GM19467 (cell line): Measurements from ENCODE around the gene NAALADL2.
"Not testable (repeated sequence)": the region's sequence is repeated elsewhere in the genome, so short reads cannot be mapped to it uniquely, and the experiment has no call there.

Experiments
- ATAC-seq: cut with Tn5 transposase; IDR thresholded peaks from one replicate; pipeline ENCODE4 v1.9.1; 2021; ENCODE audit warnings: mild to moderate bottlenecking, moderate library complexity; ENCODE audit not compliant: unreplicated experiment

The NAALADL2 gene

GRCh38 chr3:175716446-175716845 is 857.3 kb downstream of the NAALADL2 start:
- ATAC-seq = no peak

GRCh38 chr3:175726228-175726627 is 867.1 kb downstream of the NAALADL2 start:
- no peak for ATAC-seq

- ATAC-seq = no peak
Observed at GRCh38 chr3:175728566-175728965, 869.4 kb downstream of the NAALADL2 start.

GRCh38 chr3:175729466-175729865 is 870.3 kb downstream of the NAALADL2 start:
- no peak for ATAC-seq

GRCh38 chr3:175731543-175731942 is 872.4 kb downstream of the NAALADL2 start:
- ATAC-seq = no peak

GRCh38 chr3:175732017-175732416 is 872.9 kb downstream of the NAALADL2 start:
- ATAC-seq = no peak

- no peak for ATAC-seq
Observed at GRCh38 chr3:175735866-175736265, 876.7 kb downstream of the NAALADL2 start.

- no peak for ATAC-seq
Observed at GRCh38 chr3:175737646-175738572, 878.8 kb downstream of the NAALADL2 start.

- no peak for ATAC-seq
Observed at GRCh38 chr3:175741951-175742350, 882.8 kb downstream of the NAALADL2 start.

- ATAC-seq = no peak
Observed at GRCh38 chr3:175743733-175744400, 884.7 kb downstream of the NAALADL2 start.

- no peak for ATAC-seq
Observed at GRCh38 chr3:175746308-175746707, 887.2 kb downstream of the NAALADL2 start.

GRCh38 chr3:175748087-175748730 is 889.1 kb downstream of the NAALADL2 start:
- no peak for ATAC-seq

GRCh38 chr3:175749981-175750380 is 890.8 kb downstream of the NAALADL2 start:
- ATAC-seq = no peak

- ATAC-seq = no peak
Observed at GRCh38 chr3:175751089-175751488, 892.0 kb downstream of the NAALADL2 start.

GRCh38 chr3:175763948-175764347 is 904.8 kb downstream of the NAALADL2 start:
- no peak for ATAC-seq

- no peak for ATAC-seq
Observed at GRCh38 chr3:175764722-175765121, 905.6 kb downstream of the NAALADL2 start.

- ATAC-seq = no peak
Observed at GRCh38 chr3:175770426-175770825, 911.3 kb downstream of the NAALADL2 start.

- ATAC-seq = no peak
Observed at GRCh38 chr3:175777495-175777894, 918.4 kb downstream of the NAALADL2 start.

- ATAC-seq = no peak
Observed at GRCh38 chr3:175777965-175778364, 918.8 kb downstream of the NAALADL2 start.

GRCh38 chr3:175778994-175779393 is 919.9 kb downstream of the NAALADL2 start:
- ATAC-seq = no peak

- ATAC-seq = not testable (repeated sequence)
Observed at GRCh38 chr3:175787109-175787508, 928.0 kb downstream of the NAALADL2 start.

- no peak for ATAC-seq
Observed at GRCh38 chr3:175792245-175792644, 933.1 kb downstream of the NAALADL2 start.
